ENCODE measurements around the gene NEK2. TPM values are rescaled to one million over a fixed set of nuclear protein-coding genes. Genes with fewer than 3 reads are reported as not detected.
"Not testable (repeated sequence)": the region's sequence is repeated elsewhere in the genome, so short reads cannot be mapped to it uniquely, and the experiment has no call there.

NEK2 gene
- total RNA-seq, 1 donor from 2014 or later: 0.77 TPM

- intact Hi-C loops (cut with DNase I): no loop called here
- peaks cover under 1% of the 10 kb centered on the region for H3K4me1 ChIP-seq
- H3K27me3 ChIP-seq (ENCODE audit: low read depth): no peaks in the 10 kb centered on the region
- H3K27ac ChIP-seq: no peak overlapping the region
- DNase-seq: no peak
- H3K9me3 ChIP-seq: no peaks in the 10 kb centered on the region
- H3K36me3 ChIP-seq: no peaks in the 10 kb centered on the region
- TF ChIP-seq, protein P1, sequence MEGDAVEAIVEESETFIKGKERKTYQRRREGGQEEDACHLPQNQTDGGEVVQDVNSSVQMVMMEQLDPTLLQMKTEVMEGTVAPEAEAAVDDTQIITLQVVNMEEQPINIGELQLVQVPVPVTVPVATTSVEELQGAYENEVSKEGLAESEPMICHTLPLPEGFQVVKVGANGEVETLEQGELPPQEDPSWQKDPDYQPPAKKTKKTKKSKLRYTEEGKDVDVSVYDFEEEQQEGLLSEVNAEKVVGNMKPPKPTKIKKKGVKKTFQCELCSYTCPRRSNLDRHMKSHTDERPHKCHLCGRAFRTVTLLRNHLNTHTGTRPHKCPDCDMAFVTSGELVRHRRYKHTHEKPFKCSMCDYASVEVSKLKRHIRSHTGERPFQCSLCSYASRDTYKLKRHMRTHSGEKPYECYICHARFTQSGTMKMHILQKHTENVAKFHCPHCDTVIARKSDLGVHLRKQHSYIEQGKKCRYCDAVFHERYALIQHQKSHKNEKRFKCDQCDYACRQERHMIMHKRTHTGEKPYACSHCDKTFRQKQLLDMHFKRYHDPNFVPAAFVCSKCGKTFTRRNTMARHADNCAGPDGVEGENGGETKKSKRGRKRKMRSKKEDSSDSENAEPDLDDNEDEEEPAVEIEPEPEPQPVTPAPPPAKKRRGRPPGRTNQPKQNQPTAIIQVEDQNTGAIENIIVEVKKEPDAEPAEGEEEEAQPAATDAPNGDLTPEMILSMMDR (IDR thresholded peaks at IDR 0.05): no peak
- H3K4me3 ChIP-seq: no peak overlapping the region
- ATAC-seq: no peak
Observed at GRCh38 chr1:211638246-211638645, 37.2 kb downstream of the NEK2 start.

DNA sequence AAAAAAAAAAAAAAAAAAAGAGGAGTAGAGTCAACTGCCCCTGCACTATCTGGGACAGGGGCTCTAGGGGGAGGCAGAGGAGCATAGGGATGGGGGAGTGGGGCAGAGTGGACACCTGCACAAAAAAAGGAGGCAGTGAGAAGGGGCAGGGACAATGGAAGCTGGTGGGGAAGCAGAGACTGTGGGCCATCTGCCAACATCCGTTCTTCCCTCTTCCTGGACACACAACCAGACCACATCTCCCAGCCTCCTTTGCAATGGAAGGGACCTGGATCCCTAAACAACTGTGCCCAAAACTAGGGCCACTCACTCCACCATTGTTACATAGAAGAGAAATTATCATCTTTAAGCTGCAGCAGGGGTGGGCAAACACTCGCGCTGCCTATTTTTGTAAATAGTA lies 38.4 kb downstream of the NEK2 start:
- H3K36me3 ChIP-seq: no peaks in the 10 kb centered on the region
- TF ChIP-seq, protein P1 (IDR thresholded peaks at IDR 0.05): no peak
- no peaks in the 10 kb centered on the region for H3K27me3 ChIP-seq (ENCODE audit: low read depth)
- H3K9me3 ChIP-seq: no peaks in the 10 kb centered on the region
- ATAC-seq: no peak
- no peak overlapping the region for H3K27ac ChIP-seq
- intact Hi-C loops (cut with DNase I): no loop called here
- no peak overlapping the region for H3K4me3 ChIP-seq
- DNase-seq: no peak
- peaks cover 7% of the 10 kb centered on the region for H3K4me1 ChIP-seq

GRCh38 chr1:211636575-211637029 lies 38.8 kb downstream of the NEK2 start:
- H3K27me3 ChIP-seq (ENCODE audit: low read depth); ATAC-seq; H3K4me1 ChIP-seq; DNase-seq; H3K9me3 ChIP-seq; H3K27ac ChIP-seq; H3K4me3 ChIP-seq; H3K36me3 ChIP-seq; intact Hi-C loops (cut with DNase I): not testable (repeated sequence)

DNA sequence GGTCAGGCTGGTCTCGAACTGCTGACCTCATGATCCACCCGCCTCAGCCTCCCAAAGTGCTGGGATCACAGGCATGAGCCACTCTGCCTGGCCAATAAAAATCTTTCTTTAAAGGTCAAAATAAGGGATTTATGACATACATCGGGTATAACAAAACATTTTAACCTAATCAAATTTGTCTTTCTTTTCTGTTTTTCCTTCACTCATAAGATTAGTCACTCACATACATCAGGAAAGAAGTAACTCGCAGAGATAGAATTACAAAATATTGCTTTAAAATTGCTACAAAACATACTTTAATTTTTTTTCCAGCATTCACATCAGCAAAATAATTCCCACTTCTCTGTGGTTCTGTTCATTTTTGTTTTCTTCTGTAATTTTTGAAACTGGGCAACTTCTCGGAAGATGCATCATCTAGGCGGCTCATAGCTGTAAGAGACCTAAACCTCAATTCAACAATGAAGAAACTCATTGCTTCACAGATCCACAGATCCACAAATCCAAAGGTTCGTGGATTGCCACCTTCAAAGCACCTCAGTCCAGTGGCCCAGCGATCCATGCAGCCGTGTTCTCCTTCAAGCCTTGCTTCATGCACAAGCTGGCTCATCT lies 39.7 kb downstream of the NEK2 start:
- Histone ChIP-seq H3K27me3 (ENCODE audit: low read depth) (no peaks in the 10 kb centered on the region), H3K4me3 (no peak overlapping the region), H3K9me3 (no peaks in the 10 kb centered on the region), H3K4me1 (peaks cover 7% of the 10 kb centered on the region), H3K27ac (no peak overlapping the region), H3K36me3 (no peaks in the 10 kb centered on the region)
- ATAC-seq (no peak), DNase-seq (no peak)
- TF ChIP-seq, protein P1 (IDR thresholded peaks at IDR 0.05): no peak
- intact Hi-C loops (cut with DNase I): no loop called here

DNA sequence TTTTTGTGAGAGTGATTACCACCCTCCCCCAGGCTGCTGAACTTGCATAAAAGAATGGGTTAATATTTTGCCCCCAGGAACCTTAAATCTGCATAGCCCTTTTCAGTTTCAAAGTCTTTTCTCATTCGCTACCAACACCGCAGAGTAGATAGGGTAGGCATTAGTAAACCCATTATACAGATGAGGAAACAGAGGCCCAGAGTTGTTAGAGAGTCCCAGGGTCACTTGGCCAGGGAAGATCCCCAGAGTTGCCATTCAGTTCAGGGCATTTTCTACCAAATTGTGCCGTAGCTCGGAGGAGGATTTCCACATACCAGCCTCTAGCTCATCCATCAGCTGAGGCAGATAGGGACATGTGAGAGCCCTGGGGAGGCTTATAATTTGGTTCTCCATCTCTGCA lies 40.5 kb downstream of the NEK2 start:
- Histone ChIP-seq H3K4me3 (no peak overlapping the region), H3K9me3 (no peaks in the 10 kb centered on the region), H3K27me3 (ENCODE audit: low read depth) (no peaks in the 10 kb centered on the region), H3K36me3 (no peaks in the 10 kb centered on the region), H3K27ac (no peak overlapping the region), H3K4me1 (peaks cover 7% of the 10 kb centered on the region)
- ATAC-seq: no peak
- intact Hi-C loops (cut with DNase I): no loop called here
- DNase-seq: no peak
- TF ChIP-seq, protein P1 (IDR thresholded peaks at IDR 0.05): no peak

DNA sequence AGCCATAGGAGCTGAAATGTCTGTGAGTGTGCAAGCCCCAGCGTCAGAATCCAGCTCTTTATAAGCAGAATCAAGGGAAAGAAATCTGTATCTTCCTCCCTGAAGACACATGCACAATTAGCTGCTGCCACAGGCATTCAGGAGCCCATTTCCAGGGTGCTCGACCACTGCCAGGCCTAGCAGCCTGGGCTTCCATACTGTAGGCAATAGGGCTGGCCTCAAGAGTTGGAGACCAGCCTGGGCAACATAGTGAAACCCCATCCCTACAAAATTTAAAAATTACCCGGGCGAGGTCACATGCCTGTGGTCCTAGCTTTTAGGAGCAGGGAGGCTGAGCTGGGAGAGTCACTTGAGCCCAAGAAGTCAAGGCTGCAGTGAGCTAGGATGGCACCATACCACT lies 41.0 kb downstream of the NEK2 start:
- TF ChIP-seq, protein P1 (IDR thresholded peaks at IDR 0.05): no peak
- H3K9me3 ChIP-seq: no peaks in the 10 kb centered on the region
- no peak for DNase-seq
- no peaks in the 10 kb centered on the region for H3K27me3 ChIP-seq (ENCODE audit: low read depth)
- intact Hi-C loops (cut with DNase I): no loop called here
- no peak for ATAC-seq
- H3K36me3 ChIP-seq: no peaks in the 10 kb centered on the region
- peaks cover 7% of the 10 kb centered on the region for H3K4me1 ChIP-seq
- no peak overlapping the region for H3K27ac ChIP-seq
- no peak overlapping the region for H3K4me3 ChIP-seq
